HG03442 (cell line): ENCODE results near the gene RBMS1.
A peak's percentile ranks its signal among the peaks of the same experiment; 100 is the strongest.
"Not testable (repeated sequence)": the region's sequence is repeated elsewhere in the genome, so short reads cannot be mapped to it uniquely, and the experiment has no call there.

Experiments
- ATAC-seq: cut with Tn5 transposase; IDR thresholded peaks from one replicate; pipeline ENCODE4 v1.9.1; 2021; ENCODE audit warnings: mild to moderate bottlenecking, moderate library complexity; ENCODE audit not compliant: unreplicated experiment

The RBMS1 gene

DNA sequence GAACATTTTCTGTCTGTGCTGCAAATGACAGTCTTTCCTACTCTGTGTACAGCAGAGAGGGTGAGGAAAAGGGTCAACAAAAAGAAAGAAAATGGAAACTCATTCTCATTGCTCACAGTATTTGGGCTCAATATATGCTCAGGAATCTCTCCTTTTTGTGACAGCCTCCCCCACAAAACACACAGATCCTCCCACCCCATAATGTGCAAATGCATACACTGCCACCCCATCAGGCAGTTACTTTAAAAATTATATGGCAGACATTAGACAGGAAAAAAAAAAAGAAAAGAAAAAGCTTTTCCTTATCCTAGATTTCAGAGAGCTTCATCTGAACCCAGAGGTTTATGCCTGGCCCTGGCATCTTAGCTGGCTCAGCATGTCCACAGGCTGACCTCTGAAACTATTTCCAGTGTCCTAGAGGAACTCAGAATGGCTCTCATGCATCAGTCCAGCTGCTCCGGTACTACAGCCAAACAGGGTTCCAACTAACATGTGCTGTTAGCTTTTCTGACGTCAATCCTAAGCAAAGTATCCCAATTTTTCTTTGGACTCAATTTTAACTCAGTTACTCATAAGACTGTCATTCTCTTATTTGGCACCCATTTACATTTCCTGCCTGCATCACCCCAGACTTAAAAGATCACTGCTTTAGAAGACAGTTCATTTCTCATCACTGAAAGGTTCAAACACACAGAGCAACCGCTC is 105.9 kb downstream of the RBMS1 start:
- no peak for ATAC-seq

GRCh38 chr2:160384791-160385190 is 108.8 kb downstream of the RBMS1 start:
- no peak for ATAC-seq

DNA sequence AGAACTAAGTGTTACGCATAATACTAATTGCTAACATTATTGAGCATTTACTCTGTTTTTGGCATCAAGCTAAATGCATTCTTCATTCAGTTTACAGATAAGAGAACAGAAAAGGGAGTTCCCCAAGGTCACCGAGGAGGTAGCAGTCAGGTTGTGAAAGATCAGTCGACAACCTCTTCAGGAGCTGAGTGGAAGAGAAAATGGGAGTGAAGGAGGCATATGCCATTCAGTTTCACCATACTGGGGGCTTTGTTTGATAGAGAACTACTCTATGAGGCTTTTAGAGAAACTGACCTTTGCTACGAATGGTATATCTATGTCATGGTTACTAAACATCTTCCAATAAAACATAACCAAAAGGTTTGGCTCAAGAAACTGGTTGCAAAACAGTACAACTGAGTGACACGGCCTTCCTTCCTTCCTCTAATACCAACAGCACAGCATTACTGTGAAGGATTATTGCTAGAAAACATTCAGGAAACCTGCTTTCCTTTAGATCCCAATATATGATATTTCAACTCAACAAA is 112.1 kb downstream of the RBMS1 start:
- no peak for ATAC-seq

DNA sequence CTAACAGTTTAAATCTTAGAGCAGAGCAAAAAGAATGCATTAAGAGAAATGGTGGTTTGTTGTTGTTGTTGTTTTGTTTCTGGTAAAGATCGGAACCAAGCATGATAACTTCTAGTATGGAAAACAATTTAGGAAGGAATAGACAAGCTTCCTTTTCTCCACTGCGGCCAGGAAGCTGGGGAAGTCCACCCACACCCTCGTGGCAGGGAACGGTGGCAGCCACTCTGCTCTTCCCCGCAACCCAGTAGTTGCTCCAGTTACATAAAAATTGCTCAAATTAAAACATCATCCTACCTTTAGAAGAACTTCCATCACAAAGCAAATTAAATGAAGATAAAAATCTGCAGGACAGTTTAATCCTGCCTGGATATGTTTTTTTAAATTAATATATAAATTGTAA is 113.0 kb downstream of the RBMS1 start:
- ATAC-seq = no peak

DNA sequence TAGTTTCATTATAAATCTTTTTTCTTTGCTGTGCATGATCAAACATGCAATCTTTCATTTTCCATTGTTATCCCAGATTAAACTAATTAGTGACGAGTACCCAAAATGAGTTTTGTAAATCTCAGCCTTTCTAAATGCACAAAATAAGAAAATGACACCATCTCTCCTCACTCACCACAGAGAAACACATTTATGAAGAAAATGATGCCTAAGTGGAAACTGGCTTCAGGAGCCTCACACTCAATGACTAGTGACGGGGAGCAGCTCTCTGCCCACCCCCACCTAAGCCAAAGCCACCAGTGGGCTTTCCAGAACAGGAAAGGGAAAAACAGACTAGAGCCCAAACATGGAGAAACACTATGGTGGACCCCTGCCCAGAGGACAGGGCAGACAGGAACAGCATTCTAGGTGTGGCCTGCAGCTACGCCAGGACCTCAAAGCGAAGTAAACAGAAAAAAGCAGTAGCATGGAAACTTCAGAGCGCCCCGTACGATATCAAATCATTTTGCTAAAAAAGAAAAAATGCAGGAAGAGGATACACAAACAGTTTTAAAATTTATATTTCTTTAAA is 113.5 kb downstream of the RBMS1 start:
- ATAC-seq = no peak

GRCh38 chr2:160379399-160379798 is 114.2 kb downstream of the RBMS1 start:
- ATAC-seq = no peak

- no peak for ATAC-seq
Measured at GRCh38 chr2:160377204-160377995, 116.2 kb downstream of the RBMS1 start.

GRCh38 chr2:160376576-160376975 is 117.0 kb downstream of the RBMS1 start:
- ATAC-seq = no peak

GRCh38 chr2:160375802-160376469 is 117.7 kb downstream of the RBMS1 start:
- ATAC-seq = no peak

GRCh38 chr2:160375037-160375436 is 118.6 kb downstream of the RBMS1 start:
- no peak for ATAC-seq

DNA sequence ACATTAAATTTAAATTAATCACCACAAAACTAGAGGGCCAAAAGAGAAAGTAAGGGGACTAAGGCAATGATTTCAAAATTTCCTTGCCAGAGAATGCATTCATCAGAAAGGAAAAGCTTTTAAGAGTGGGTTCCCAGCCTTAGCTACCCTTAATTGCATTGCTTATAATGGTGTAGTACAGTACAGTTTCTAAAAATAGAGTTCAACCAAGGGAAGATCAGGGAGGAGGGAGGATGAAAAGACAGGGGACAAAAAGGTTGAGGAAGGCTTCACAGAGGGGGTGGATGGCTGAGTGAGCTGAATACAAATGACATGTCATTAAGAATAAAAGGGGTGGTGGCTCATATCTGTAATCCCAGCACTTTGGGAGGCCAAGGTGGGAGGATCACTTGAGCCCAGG is 119.9 kb downstream of the RBMS1 start:
- no peak for ATAC-seq

- no peak for ATAC-seq
Measured at GRCh38 chr2:160373263-160373662, 120.3 kb downstream of the RBMS1 start.

DNA sequence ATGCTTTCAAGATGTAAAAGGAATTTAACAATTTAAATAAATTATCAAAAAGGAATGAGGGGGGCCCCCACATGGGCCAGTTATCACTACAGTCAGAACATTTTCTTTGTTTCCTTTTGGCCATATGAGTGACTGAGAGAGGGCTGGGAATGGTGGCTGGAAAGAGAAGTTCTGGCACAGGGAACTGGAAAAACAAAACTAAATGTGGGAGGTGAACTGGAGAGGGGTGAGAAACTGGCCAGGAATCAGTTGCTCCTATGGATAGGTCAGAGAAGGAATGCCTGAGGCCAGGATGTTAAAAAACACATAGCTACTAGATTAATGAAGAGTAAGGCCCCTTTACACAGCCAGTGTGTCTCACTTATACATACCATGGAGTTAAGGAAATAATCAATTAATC is 121.0 kb downstream of the RBMS1 start:
- ATAC-seq = no peak

- ATAC-seq = no peak
Measured at GRCh38 chr2:160372010-160372356, 121.6 kb downstream of the RBMS1 start.

- ATAC-seq = no peak
Measured at GRCh38 chr2:160371251-160372009, 122.2 kb downstream of the RBMS1 start.

- no peak for ATAC-seq
Measured at GRCh38 chr2:160368988-160369930, 124.3 kb downstream of the RBMS1 start.

- ATAC-seq = peak; percentile 81
Measured at GRCh38 chr2:160367887-160368286, 125.7 kb downstream of the RBMS1 start.

- ATAC-seq = not testable (repeated sequence)
Measured at GRCh38 chr2:160367139-160367538, 126.5 kb downstream of the RBMS1 start.

- ATAC-seq = no peak
Measured at GRCh38 chr2:160366474-160366873, 127.1 kb downstream of the RBMS1 start.
